ENCODE data around the gene MINK1.

DNA sequence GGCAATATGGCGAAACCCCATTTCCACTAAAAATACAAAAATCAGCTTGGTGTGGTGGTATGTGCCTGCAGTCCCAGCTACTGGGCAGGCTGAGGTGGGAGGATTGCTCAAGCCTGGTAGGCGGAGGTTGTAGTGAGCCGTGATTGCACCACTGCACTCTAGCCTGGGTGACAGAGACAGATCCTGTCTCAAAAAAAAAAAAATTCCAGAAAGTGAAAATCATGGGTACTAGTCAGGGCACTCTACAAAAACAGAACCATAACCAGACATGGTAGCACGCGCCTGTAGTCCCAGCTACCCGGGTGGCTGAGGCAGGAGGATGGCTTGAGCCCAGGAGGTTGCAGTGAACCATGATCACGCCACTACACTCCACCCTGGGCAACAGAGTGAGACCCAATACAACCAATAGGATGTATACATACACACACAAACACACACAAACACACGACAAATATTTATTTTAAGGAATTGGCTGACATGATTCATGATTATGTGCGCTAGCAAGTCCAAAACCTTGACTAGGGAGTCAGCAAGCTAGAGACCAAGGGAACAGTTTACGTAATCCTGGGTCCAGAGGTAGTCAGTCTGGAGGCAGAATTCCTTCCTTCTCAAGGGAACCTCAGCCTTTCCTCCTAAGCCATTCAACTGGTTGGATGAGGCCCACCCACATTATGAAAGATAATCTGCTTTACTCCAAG, 87.4 kb downstream of the MINK1 start:
- TF ChIP-seq, protein P1, sequence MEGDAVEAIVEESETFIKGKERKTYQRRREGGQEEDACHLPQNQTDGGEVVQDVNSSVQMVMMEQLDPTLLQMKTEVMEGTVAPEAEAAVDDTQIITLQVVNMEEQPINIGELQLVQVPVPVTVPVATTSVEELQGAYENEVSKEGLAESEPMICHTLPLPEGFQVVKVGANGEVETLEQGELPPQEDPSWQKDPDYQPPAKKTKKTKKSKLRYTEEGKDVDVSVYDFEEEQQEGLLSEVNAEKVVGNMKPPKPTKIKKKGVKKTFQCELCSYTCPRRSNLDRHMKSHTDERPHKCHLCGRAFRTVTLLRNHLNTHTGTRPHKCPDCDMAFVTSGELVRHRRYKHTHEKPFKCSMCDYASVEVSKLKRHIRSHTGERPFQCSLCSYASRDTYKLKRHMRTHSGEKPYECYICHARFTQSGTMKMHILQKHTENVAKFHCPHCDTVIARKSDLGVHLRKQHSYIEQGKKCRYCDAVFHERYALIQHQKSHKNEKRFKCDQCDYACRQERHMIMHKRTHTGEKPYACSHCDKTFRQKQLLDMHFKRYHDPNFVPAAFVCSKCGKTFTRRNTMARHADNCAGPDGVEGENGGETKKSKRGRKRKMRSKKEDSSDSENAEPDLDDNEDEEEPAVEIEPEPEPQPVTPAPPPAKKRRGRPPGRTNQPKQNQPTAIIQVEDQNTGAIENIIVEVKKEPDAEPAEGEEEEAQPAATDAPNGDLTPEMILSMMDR (IDR thresholded peaks at IDR 0.05), result no peak
- TF ChIP-seq POLR2A (IDR thresholded peaks at IDR 0.05) (no peak), POLR2AphosphoS5 (IDR thresholded peaks at IDR 0.05; ENCODE audit: insufficient read depth in 1 of 2, low read depth in 1 of 2) (no peak)
